GM12878 (cell line): ENCODE data around the gene LRP1B.

Experiments
- CBFB ChIP-seq: IDR thresholded peaks from 2 replicates; pipeline ENCODE4 v1.6.1; 2016; ENCODE audit warnings: antibody characterized with exemption, low read depth
- CTCF ChIP-seq, 3 experiments: IDR thresholded peaks in 2 of 3; conservative IDR thresholded peaks in 1 of 3; 2 replicates each; pipeline ENCODE4 v1.5.1; 2011; ENCODE audit warnings: low read depth in 3 of 3, low read length in 3 of 3, mild to moderate bottlenecking in 3 of 3, control low read depth in 2 of 3, moderate library complexity in 2 of 3, inconsistent platforms in 1 of 3, mixed read lengths in 1 of 3; ENCODE audit not compliant: control insufficient read depth in 2 of 3, insufficient read depth in 1 of 3; ENCODE audit errors: extremely low read depth in 1 of 3
- EP300 ChIP-seq, 2 experiments: fragments of 150-350 bp in 1 of 2; IDR thresholded peaks; 2 replicates each; pipeline ENCODE4 v1.6.1; 2011 to 2012; ENCODE audit warnings: low read depth in 2 of 2, low read length in 2 of 2, borderline replicate concordance in 1 of 2, improper control_type of control experiment in 1 of 2, inconsistent platforms in 1 of 2; ENCODE audit not compliant: control insufficient read depth in 1 of 2
- EZH2 ChIP-seq: IDR thresholded peaks from 2 replicates; pipeline ENCODE4 v1.6.1; 2012; ENCODE audit warnings: low read depth, mild to moderate bottlenecking, control low read depth, inconsistent platforms, low read length, borderline replicate concordance; ENCODE audit not compliant: control insufficient read depth
- FOS ChIP-seq: IDR thresholded peaks from 3 replicates; pipeline ENCODE4 v1.6.1; 2011; ENCODE audit warnings: borderline replicate concordance; ENCODE audit not compliant: insufficient read length; ENCODE audit errors: extremely low read depth
- JUNB ChIP-seq: IDR thresholded peaks from 2 replicates; pipeline ENCODE4 v1.6.1; 2016; ENCODE audit warnings: antibody characterized with exemption, mild to moderate bottlenecking
- MTA2 ChIP-seq: fragments of 450-650 bp; IDR thresholded peaks from 2 replicates; pipeline ENCODE4 v1.6.1; 2016; ENCODE audit warnings: low read depth, mild to moderate bottlenecking, moderate library complexity
- MYB ChIP-seq: fragments of 150-350 bp; IDR thresholded peaks from 2 replicates; pipeline ENCODE4 v1.6.1; 2014; ENCODE audit warnings: mild to moderate bottlenecking, low read depth, low read length, borderline replicate concordance
- POLR2A ChIP-seq: IDR thresholded peaks from 2 replicates; pipeline ENCODE4 v1.6.1; 2011; ENCODE audit warnings: low read depth, mild to moderate bottlenecking, low read length
- REST ChIP-seq: IDR thresholded peaks from 2 replicates; pipeline ENCODE4 v1.6.1; 2012; ENCODE audit warnings: mild to moderate bottlenecking, low read depth, low read length
- USF1 ChIP-seq: IDR thresholded peaks from 2 replicates; pipeline ENCODE4 v1.6.1; 2011; ENCODE audit warnings: borderline replicate concordance, low read depth, mild to moderate bottlenecking, moderate library complexity, mixed read lengths, low read length; ENCODE audit not compliant: insufficient read depth; ENCODE audit errors: extremely low read length

GRCh38 chr2:142088058-142088568 is 42.7 kb downstream of the LRP1B start:
- TF ChIP-seq POLR2A, result no peak
- no peak for TF ChIP-seq MTA2
- no peak for TF ChIP-seq CTCF (IDR thresholded peaks at IDR 0.05 in 2 of 3, conservative IDR thresholded peaks at IDR 0.05 in 1 of 3; ENCODE audit: control insufficient read depth in 2 of 3, extremely low read depth in 1 of 3, insufficient read depth in 1 of 3, low read depth in 3 of 3, low read length in 3 of 3)
- TF ChIP-seq MYB, result no peak
- TF ChIP-seq CBFB, result no peak
- no peak for TF ChIP-seq REST
- no peak for TF ChIP-seq EZH2
- TF ChIP-seq FOS, result no peak
- TF ChIP-seq USF1, result no peak
- no peak for TF ChIP-seq EP300 (IDR thresholded peaks at IDR 0.05; ENCODE audit: borderline replicate concordance in 1 of 2, control insufficient read depth in 1 of 2, low read depth in 2 of 2, low read length in 2 of 2)
- TF ChIP-seq JUNB, result no peak
